ENCODE results near the gene SP9. TPM values are rescaled to one million over a fixed set of nuclear protein-coding genes. Genes with fewer than 3 reads are reported as not detected.
A peak's percentile ranks its signal among the peaks of the same experiment; 100 is the strongest.

SP9 gene
- total and polyA plus RNA-seq, 3 donors from 2014 or later: 0.74 to 1.5 (median 0.74) TPM

GRCh38 chr2:174335988-174336500, 1.3 kb downstream of the SP9 start:
- intact Hi-C loops (cut with DNase I; ENCODE audit: low total_unique reads): no loop called here

GRCh38 chr2:174336501-174337336, 2.0 kb downstream of the SP9 start:
- intact Hi-C loops (cut with DNase I; ENCODE audit: low total_unique reads): no loop called here
- peaks cover 13% of the 10 kb centered on the region for H3K4me1 ChIP-seq
- no peak for TF ChIP-seq CTCF (IDR thresholded peaks at IDR 0.05)
- no peak for TF ChIP-seq POLR2A (IDR thresholded peaks at IDR 0.05)
- no peak for DNase-seq
- peak overlapping the region; percentile 44 to 46 for H3K4me3 ChIP-seq
- WGBS, 2 donors: 3 to 4% methylated on average over 7 to 88 of the region's 102 CpGs
- no peaks in the 10 kb centered on the region for H3K9me3 ChIP-seq
- H3K27me3 ChIP-seq: peaks cover 18% of the 10 kb centered on the region
- no peak overlapping the region for H3K27ac ChIP-seq
- H3K36me3 ChIP-seq (ENCODE audit: low read depth, missing control alignments): no peaks in the 10 kb centered on the region

More at GRCh38 chr2:174335988-174336500, 1.3 kb downstream of the SP9 start:
- Histone ChIP-seq H3K4me3 (peak overlapping the region; percentile 44 to 46), H3K27ac (no peak overlapping the region), H3K27me3 (peaks cover 23% of the 10 kb centered on the region), H3K9me3 (no peaks in the 10 kb centered on the region), H3K36me3 (ENCODE audit: low read depth, missing control alignments) (no peaks in the 10 kb centered on the region), H3K4me1 (peaks cover 11% of the 10 kb centered on the region)
- no peak for TF ChIP-seq POLR2A (IDR thresholded peaks at IDR 0.05)
- TF ChIP-seq CTCF (IDR thresholded peaks at IDR 0.05): no peak
- WGBS, 2 donors: 1% methylated on average over 38 of the region's 54 CpGs; no CpG with 5 or more reads in 1 of the 2 donors
- no peak for DNase-seq

GRCh38 chr2:174337337-174338146, 2.8 kb downstream of the SP9 start:
- 8 to 23% methylated on average over 17 to 65 of the region's 74 CpGs for WGBS, 2 donors
- DNase-seq: no peak
- Histone ChIP-seq H3K36me3 (ENCODE audit: low read depth, missing control alignments) (no peaks in the 10 kb centered on the region), H3K4me3 (peak overlapping the region; percentile 44 to 46), H3K9me3 (no peaks in the 10 kb centered on the region), H3K27me3 (peaks cover 18% of the 10 kb centered on the region), H3K4me1 (peaks cover 17% of the 10 kb centered on the region), H3K27ac (no peak overlapping the region)
- TF ChIP-seq POLR2A (IDR thresholded peaks at IDR 0.05): no peak
- no peak for TF ChIP-seq CTCF (IDR thresholded peaks at IDR 0.05)
- intact Hi-C loops (cut with DNase I; ENCODE audit: low total_unique reads): no loop called here

GRCh38 chr2:174338147-174338605, 3.4 kb downstream of the SP9 start:
- Histone ChIP-seq H3K9me3 (no peaks in the 10 kb centered on the region), H3K4me1 (peaks cover 17% of the 10 kb centered on the region), H3K4me3 (no peak overlapping the region), H3K27ac (no peak overlapping the region), H3K27me3 (peaks cover 18% of the 10 kb centered on the region), H3K36me3 (ENCODE audit: low read depth, missing control alignments) (no peaks in the 10 kb centered on the region)
- intact Hi-C loops (cut with DNase I; ENCODE audit: low total_unique reads): no loop called here
- no peak for TF ChIP-seq CTCF (IDR thresholded peaks at IDR 0.05)
- no peak for TF ChIP-seq POLR2A (IDR thresholded peaks at IDR 0.05)
- DNase-seq: no peak
- WGBS, 2 donors: 22% methylated on average over 7 of the region's 7 CpGs

Data from testis (tissue), 3 donors.